Neural cell (in vitro differentiated cells): Measurements from ENCODE around the gene LRRC27.

Experiments
- EZH2 ChIP-seq: fragments of 200-600, 300-800 bp; shearing (Covaris generic), sonication (generic); IDR thresholded peaks from 2 replicates; pipeline ENCODE4 v1.6.1; 2014; ENCODE audit warnings: antibody characterized with exemption, low read length, borderline replicate concordance, mild to moderate bottlenecking; ENCODE audit not compliant: insufficient read depth, poor library complexity, severe bottlenecking
- MXI1 ChIP-seq: fragments of 450-650 bp; conservative IDR thresholded peaks from 2 replicates; pipeline ENCODE4 v1.6.1; 2014; ENCODE audit warnings: antibody characterized with exemption, mild to moderate bottlenecking; ENCODE audit not compliant: poor library complexity, severe bottlenecking

- no peak for TF ChIP-seq EZH2
- peak; percentile 94 for TF ChIP-seq MXI1
Observed at GRCh38 chr10:132331601-132332432, at the start of gene LRRC27.
